NCI-H1105 (cell line): Measurements from ENCODE around the gene TAF5L.
"Not testable (repeated sequence)": the region's sequence is repeated elsewhere in the genome, so short reads cannot be mapped to it uniquely, and the experiment has no call there.

Source experiments
- DNase-seq: peaks from one replicate; lab custom pipeline; 2025; lab: John Stamatoyannopoulos, UW

The TAF5L gene

GRCh38 chr1:229642376-229642775 is 16.5 kb upstream of the TAF5L start:
- DNase-seq: no peak

- no peak for DNase-seq
These were observed 15.4 kb upstream of the TAF5L start for GRCh38 chr1:229641306-229641705.

- no peak for DNase-seq
These were observed 14.5 kb upstream of the TAF5L start for GRCh38 chr1:229640455-229640854.

DNA sequence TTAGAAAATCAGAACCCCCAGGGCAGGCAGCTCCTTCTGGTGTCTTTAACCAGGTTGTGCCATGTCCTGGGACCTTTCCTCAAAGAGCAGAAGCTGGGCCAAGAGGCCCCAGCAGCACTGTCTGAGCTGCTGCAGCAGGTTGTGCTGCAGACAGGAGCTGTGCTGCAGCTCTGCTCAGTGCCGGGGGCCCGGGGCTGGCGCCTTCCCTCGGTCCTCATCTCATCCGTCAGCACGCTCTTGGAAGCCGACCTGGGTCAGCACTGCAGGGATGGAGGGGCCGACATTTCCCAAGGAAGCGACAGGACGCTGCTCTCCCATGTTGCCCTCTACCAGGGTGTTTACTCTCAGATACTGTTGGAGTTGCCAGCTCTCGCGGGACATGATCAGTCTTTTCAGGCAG is 11.8 kb upstream of the TAF5L start:
- no peak for DNase-seq

GRCh38 chr1:229636042-229636441 is 10.1 kb upstream of the TAF5L start:
- DNase-seq: no peak

GRCh38 chr1:229631966-229632365 is 6.0 kb upstream of the TAF5L start:
- DNase-seq: no peak

DNA sequence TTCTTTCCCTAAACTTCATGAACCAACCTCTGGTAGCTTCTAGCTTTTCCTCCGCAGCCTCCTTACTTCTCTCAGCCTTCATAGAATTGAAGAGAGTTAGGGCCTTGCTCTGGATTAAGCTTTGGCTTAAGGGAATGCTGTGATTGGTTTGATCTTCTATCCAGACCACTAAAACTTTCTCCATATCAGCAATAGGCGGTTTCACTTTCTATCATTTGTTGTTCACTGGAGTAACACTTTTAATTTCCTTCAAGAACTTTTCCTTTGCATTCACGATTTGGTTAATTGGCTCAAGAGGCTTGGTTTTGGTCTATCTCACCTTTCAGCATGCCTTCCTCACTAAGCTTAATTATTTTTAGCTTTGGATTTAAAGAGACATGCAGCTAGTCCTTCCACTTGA is 5.2 kb upstream of the TAF5L start:
- no peak for DNase-seq

- DNase-seq: no peak
These were observed 3.3 kb upstream of the TAF5L start for GRCh38 chr1:229629261-229629660.

DNA sequence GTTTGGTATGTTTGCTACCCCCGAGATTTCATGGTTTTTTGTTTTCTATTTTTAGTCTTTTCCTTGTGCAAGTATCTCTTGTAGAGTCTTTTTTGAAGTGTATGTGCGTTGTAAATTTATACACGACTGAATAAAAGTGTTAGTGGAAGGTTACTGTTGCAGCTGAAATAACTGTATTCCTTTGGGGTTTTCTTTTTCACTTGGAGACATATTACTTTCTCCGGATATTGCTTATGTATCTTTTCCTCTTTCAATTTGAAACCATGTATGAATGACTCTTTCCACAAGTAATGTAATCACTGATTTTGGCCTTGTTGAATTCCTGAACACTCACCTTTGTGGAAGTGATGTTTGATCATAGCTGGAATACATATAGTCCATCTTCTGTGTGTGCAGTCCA is 1.1 kb upstream of the TAF5L start:
- DNase-seq: no peak

- DNase-seq: peak; percentile 19
These were observed 629 bp downstream of the TAF5L start for GRCh38 chr1:229625071-229625914.

GRCh38 chr1:229624521-229625070 is 1.3 kb downstream of the TAF5L start:
- DNase-seq: no peak

- no peak for DNase-seq
These were observed 2.1 kb downstream of the TAF5L start for GRCh38 chr1:229623838-229624237.

DNA sequence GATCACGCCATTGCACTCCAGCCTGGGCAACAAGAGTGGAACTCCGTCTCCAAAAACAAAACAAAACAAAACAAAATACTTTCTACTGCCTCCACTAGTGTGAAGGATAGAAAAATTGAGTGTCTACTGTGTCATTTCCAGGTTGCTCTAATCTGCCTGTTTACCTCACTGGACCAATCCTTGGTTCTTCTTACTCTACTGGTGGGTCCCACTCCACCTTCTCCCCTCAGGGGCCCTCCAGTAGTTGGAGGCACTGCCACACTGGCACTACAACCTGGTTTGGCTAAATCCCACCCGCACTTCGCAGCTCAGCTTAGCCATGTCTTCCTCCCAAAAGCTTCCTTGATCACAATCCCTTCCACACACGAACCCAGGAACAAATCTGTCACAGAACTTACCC is 2.7 kb downstream of the TAF5L start:
- no peak for DNase-seq

GRCh38 chr1:229622641-229623120 is 3.2 kb downstream of the TAF5L start:
- not testable (repeated sequence) for DNase-seq

- DNase-seq: no peak
These were observed 4.3 kb downstream of the TAF5L start for GRCh38 chr1:229621663-229622062.

- no peak for DNase-seq
These were observed 5.0 kb downstream of the TAF5L start for GRCh38 chr1:229620876-229621275.

DNA sequence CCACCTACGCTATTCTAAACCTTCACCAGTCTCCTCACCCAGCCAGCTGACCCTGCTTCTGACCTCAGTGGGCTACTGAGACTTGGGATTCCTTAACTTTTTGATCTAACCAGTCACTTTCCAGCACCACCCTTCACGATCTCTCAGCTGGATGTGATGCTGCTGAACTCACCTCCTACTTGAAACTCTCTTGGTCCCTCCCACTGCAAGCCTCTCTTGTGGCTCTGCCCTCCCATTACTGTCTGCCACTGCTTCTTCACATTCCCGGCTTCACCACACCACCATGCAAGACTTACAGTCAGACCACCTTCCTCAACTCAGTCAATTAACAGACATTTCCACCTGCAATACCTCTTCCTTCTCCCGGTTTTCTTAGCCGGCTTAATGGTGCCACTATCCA is 6.3 kb downstream of the TAF5L start:
- no peak for DNase-seq

- no peak for DNase-seq
These were observed 6.9 kb downstream of the TAF5L start for GRCh38 chr1:229619002-229619401.

DNA sequence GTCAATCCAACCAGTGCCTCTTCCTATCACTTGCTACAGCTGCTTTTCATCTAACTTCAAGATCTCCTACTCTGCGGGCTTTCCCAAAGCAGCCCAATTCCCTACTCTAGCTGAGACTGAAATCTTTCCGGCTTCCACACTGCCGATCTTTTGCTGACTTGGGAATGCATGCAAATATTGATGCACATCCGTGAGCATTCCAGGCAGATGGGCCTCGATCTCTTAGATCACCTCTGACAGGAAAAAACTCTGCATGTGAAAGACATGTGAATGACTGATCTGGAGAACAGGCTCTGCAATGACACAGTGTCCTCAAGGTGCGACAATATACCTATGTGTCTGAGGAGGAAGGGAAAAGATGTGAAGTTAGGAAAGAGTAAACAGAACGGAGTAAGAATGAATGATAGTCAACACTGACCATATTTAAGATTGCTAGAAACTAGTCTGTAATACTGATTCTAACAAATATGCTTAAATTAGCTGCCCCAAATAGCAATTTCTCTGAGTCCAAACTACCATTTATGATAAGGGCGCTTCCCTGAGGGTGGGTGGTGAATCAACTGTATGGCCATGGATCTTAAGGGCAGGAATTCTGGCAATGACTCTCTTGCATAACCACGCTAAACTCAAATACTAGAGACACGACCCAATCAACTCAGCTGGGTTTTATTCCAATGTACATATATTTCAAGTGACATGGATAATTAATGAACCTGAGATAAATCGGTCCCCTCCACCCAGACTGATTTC is 8.4 kb downstream of the TAF5L start:
- no peak for DNase-seq

DNA sequence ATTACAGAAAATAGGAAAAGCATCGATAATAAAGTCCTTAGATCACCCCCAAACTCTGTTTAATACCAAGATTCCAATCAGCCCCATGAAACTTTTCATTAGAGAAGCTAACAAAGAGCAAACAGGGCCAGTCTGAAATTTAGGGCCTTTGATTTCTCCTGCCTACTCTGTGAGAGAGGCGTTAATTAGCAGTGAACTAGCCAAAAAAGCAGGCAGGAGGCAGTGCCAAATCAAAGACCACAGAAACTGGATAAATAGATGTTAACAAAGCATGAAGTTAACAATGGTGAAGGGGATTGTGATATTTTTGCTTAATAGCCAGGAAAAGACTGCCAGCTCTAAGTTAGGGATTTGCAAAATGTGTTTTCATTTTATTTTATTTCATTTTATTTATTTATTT is 11.2 kb downstream of the TAF5L start:
- DNase-seq: no peak

DNA sequence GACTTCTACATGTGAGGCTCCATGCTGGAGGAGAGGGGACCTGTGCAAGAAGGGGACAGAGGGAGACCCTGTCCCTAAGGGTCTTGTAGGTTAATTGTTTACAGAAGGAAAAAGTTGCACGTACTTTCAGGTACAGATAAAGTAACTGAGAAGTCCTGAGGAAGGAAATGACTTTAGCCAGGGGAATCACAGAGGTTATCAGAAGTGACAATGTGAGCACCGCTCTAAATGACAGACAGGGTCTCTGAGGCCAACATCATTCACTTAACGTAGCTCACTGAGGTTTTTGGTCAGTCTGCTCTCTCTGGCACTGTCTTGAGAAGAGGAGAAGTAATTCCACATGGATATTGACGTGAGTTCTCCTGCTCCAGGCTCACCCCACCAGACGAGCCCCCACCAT is 12.0 kb downstream of the TAF5L start:
- no peak for DNase-seq

DNA sequence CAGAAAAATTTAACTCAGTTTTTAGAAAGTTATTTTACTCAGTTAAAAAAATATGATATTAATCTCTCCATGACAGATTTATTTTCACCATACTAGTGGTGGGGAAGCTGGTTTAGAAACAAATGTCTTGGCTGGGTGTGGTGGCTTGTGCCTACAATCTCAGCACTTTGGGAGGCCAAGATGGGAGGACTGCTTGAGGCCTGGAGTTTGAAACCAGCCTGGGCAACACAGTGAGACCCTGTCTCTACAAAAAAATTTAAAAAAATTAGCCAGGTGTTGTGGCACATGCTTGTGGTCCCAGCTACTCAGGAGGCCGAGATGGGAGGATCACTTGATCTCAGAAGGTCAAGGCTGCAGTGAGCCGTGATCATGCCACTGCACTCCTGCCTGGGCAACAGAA is 17.3 kb downstream of the TAF5L start:
- DNase-seq: no peak

GRCh38 chr1:229607370-229607769 is 18.6 kb downstream of the TAF5L start:
- DNase-seq: no peak
